HCT116 (cell line): ENCODE data around the gene GBGT1. TPM values are rescaled to one million over a fixed set of nuclear protein-coding genes. Genes with fewer than 3 reads are reported as not detected.

Experiments used
- ATAC-seq: fragments of 200-7000 bp; cut with Tn5 transposase; 2 replicates; pipeline ENCODE4 v1.9.1; 2020; ENCODE audit warnings: mild to moderate bottlenecking, moderate library complexity
- BruUV-seq: library from RNA; stranded (reverse); fragments of 400-500 nt; replicated peaks from 2 replicates; lab custom pipeline; 2021; lab: Mats Ljungman, UMichigan
- CTCF ChIA-PET: fragments of 300-600 bp; sonication (Branson Sonifier 250); formaldehyde crosslinking; loops from one replicate; lab custom pipeline; 2021; ENCODE audit warnings: antibody characterized with exemption; lab: Charles Lee
- POLR2A ChIA-PET: fragments of 300-600, 350-600 bp; sonication (Branson Sonifier 250); formaldehyde crosslinking; loops from one replicate; lab custom pipeline; 2021; ENCODE audit warnings: antibody characterized with exemption; lab: Charles Lee
- RAD21 ChIA-PET, 2 experiments: fragments of 300-600 bp; sonication (Branson Sonifier 250); formaldehyde crosslinking; loops; one replicate each; lab custom pipeline; 2023; ENCODE audit warnings: low total read pairs in 2 of 2; ENCODE audit not compliant: uncharacterized antibody in 2 of 2, unreplicated experiment in 2 of 2, low non-redundant PET in 1 of 2; lab: Charles Lee
- DNase-seq: peaks from one replicate; pipeline ENCODE4 v3.0.0-alpha.2; 2010; ENCODE audit warnings: low read depth, low spot score
- H2AFZ ChIP-seq: fragments of 200-600 bp; shearing (Covaris generic), sonication (generic); 2 replicates; pipeline ENCODE4 v1.6.1; 2017; ENCODE audit warnings: low read depth, mixed run types, mixed read lengths, antibody characterized with exemption, low read length; ENCODE audit not compliant: poor library complexity, severe bottlenecking
- H3K27ac ChIP-seq: 2 replicates; pipeline ENCODE4 v1.5.1; 2012; ENCODE audit warnings: low read depth, low read length
- H3K27me3 ChIP-seq: fragments of 200-600 bp; sonication (generic); 2 replicates; pipeline ENCODE4 v1.6.1; 2016; ENCODE audit warnings: mixed run types, low read length, mixed read lengths; ENCODE audit not compliant: insufficient read depth
- H3K36me3 ChIP-seq, 2 experiments: fragments of 200-500 bp in 1 of 2; fragments of 200-600 bp in 1 of 2; sonication (Bioruptor generic) in 1 of 2; sonication (generic) in 1 of 2; 2 replicates each; pipeline versions ENCODE4 v1.5.1 to v1.6.1; 2014 to 2016; ENCODE audit warnings: low read length in 2 of 2, inconsistent platforms in 1 of 2, mixed read lengths in 1 of 2, mixed run types in 1 of 2; ENCODE audit not compliant: insufficient read depth in 2 of 2, control insufficient read depth in 1 of 2
- H3K4me1 ChIP-seq, 2 experiments: fragments of 200-600 bp in 1 of 2; sonication (generic) in 1 of 2; 2 replicates each; pipeline versions ENCODE4 v1.5.1 to v1.6.1; 2012 to 2017; ENCODE audit warnings: low read length in 2 of 2, inconsistent platforms in 1 of 2, mild to moderate bottlenecking in 1 of 2, mixed read lengths in 1 of 2, mixed run types in 1 of 2, moderate library complexity in 1 of 2; ENCODE audit not compliant: insufficient read depth in 2 of 2, control insufficient read depth in 1 of 2
- H3K4me2 ChIP-seq: fragments of 200-600 bp; sonication (generic); 2 replicates; pipeline ENCODE4 v1.6.1; 2017; ENCODE audit warnings: mixed run types, low read length, mixed read lengths
- H3K4me3 ChIP-seq, 2 experiments: fragments of 200-600 bp in 1 of 2; sonication (generic) in 1 of 2; replicated peaks in 1 of 2; 2 replicates each; pipeline ENCODE4 v1.5.1; 2011 to 2016; ENCODE audit warnings: low read length in 2 of 2, control low read depth in 1 of 2, low read depth in 1 of 2, mild to moderate bottlenecking in 1 of 2, mixed read lengths in 1 of 2, mixed run types in 1 of 2
- H3K79me2 ChIP-seq: fragments of 200-600 bp; sonication (generic); 2 replicates; pipeline ENCODE4 v1.6.1; 2017; ENCODE audit warnings: mild to moderate bottlenecking, mixed run types, low read length, moderate library complexity, mixed read lengths; ENCODE audit not compliant: insufficient read depth
- H3K9ac ChIP-seq: fragments of 200-600 bp; sonication (generic); 2 replicates; pipeline ENCODE4 v1.6.1; 2016; ENCODE audit warnings: low read length, mixed read lengths
- H3K9me2 ChIP-seq: fragments of 200-600 bp; sonication (generic), shearing (Covaris generic); 2 replicates; pipeline ENCODE4 v1.6.1; 2017; ENCODE audit warnings: mixed run types, mild to moderate bottlenecking, moderate library complexity; ENCODE audit not compliant: insufficient read depth
- H3K9me3 ChIP-seq, 2 experiments: fragments of 200-500 bp in 1 of 2; fragments of 200-600 bp in 1 of 2; sonication (Bioruptor generic) in 1 of 2; sonication (generic) in 1 of 2; 2 replicates each; pipeline ENCODE4 v1.6.1; 2014 to 2017; ENCODE audit warnings: low read length in 2 of 2, mixed read lengths in 2 of 2, inconsistent platforms in 1 of 2, low read depth in 1 of 2, mild to moderate bottlenecking in 1 of 2, mixed run types in 1 of 2, moderate library complexity in 1 of 2; ENCODE audit not compliant: control insufficient read depth in 1 of 2, insufficient read depth in 1 of 2
- H4K20me1 ChIP-seq: fragments of 200-600 bp; sonication (generic), shearing (Covaris generic); 2 replicates; pipeline ENCODE4 v1.6.1; 2017; ENCODE audit warnings: mixed run types, mild to moderate bottlenecking, moderate library complexity; ENCODE audit not compliant: insufficient read depth
- ATF3 ChIP-seq: IDR thresholded peaks from 2 replicates; pipeline ENCODE4 v1.6.1; 2012
- CBX3 ChIP-seq: IDR thresholded peaks from 2 replicates; pipeline ENCODE4 v1.6.1; 2012; ENCODE audit warnings: low read depth
- EZH2phosphoT487 ChIP-seq: fragments of 200-600 bp; IDR thresholded peaks from 2 replicates; pipeline ENCODE4 v1.6.1; 2018; ENCODE audit warnings: antibody characterized with exemption, borderline replicate concordance
- FOSL1 ChIP-seq: IDR thresholded peaks from 2 replicates; pipeline ENCODE4 v1.6.1; 2012; ENCODE audit warnings: low read depth
- MAX ChIP-seq: IDR thresholded peaks from 2 replicates; pipeline ENCODE4 v1.6.1; 2012
- POLR2A ChIP-seq: IDR thresholded peaks from 2 replicates; pipeline ENCODE4 v1.7.0; 2011; ENCODE audit warnings: borderline replicate concordance; ENCODE audit not compliant: insufficient read depth, insufficient read length; ENCODE audit errors: extremely low read depth
- POLR2AphosphoS5 ChIP-seq: IDR thresholded peaks from 2 replicates; pipeline ENCODE4 v1.6.1; 2011; ENCODE audit warnings: mild to moderate bottlenecking, low read depth, low read length, moderate library complexity
- RAD21 ChIP-seq: IDR thresholded peaks from 2 replicates; pipeline ENCODE4 v1.6.1; 2012; ENCODE audit warnings: low read depth, mild to moderate bottlenecking
- SP1 ChIP-seq: IDR thresholded peaks from 2 replicates; pipeline ENCODE4 v1.6.1; 2012; ENCODE audit warnings: low read depth
- SRF ChIP-seq: IDR thresholded peaks from 2 replicates; pipeline ENCODE4 v1.6.1; 2012; ENCODE audit warnings: low read depth
- YY1 ChIP-seq: IDR thresholded peaks from 2 replicates; pipeline ENCODE4 v1.6.1; 2011; ENCODE audit warnings: low read length, low read depth, moderate library complexity, mild to moderate bottlenecking; ENCODE audit not compliant: insufficient replicate concordance; ENCODE audit errors: extremely low read depth
- ZBTB33 ChIP-seq: IDR thresholded peaks from 2 replicates; pipeline ENCODE4 v1.6.1; 2011; ENCODE audit warnings: mild to moderate bottlenecking, low read length, moderate library complexity; ENCODE audit not compliant: insufficient replicate concordance; ENCODE audit errors: extremely low read depth
- ZNF274 ChIP-seq: fragments of 200-500 bp; sonication (Bioruptor generic); IDR thresholded peaks from 2 replicates; pipeline ENCODE4 v1.6.1; 2014; ENCODE audit warnings: mild to moderate bottlenecking, low read depth, low read length, inconsistent platforms
- intact Hi-C: fragments of 100-400 bp; cut with micrococcal nuclease; formaldehyde crosslinking; loops from 2 replicates; pipeline ENCODE4 v1.10.0; 2022
- total RNA-seq: library from RNA; stranded (reverse); gene quantifications from one replicate; pipeline ENCODE4 v1.2.1, GENCODE V29; 2021; ENCODE audit not compliant: unreplicated experiment
- TF ChIP-seq, protein P1 (sequence below): IDR thresholded peaks from 2 replicates; pipeline ENCODE4 v1.6.1; 2012; ENCODE audit warnings: low read depth
- TF ChIP-seq, protein P2 (sequence below), 3 experiments: fragments of 200-600 bp in 1 of 3; sonication (generic) in 1 of 3; IDR thresholded peaks in 2 of 3; conservative IDR thresholded peaks in 1 of 3; 2 replicates each; pipeline ENCODE4 v1.5.1; 2012 to 2017; ENCODE audit warnings: low read depth in 2 of 3, low read length in 2 of 3, antibody characterized with exemption in 1 of 3, borderline replicate concordance in 1 of 3, control low read depth in 1 of 3, mild to moderate bottlenecking in 1 of 3, mixed read lengths in 1 of 3, mixed run types in 1 of 3, moderate library complexity in 1 of 3; ENCODE audit not compliant: insufficient read depth in 1 of 3

GBGT1 gene
- total RNA-seq, 1 experiment from 2014 or later, result 0.34 TPM

- Histone ChIP-seq H3K9me2 (no peaks in the 10 kb centered on the region), H3K27me3 (no peaks in the 10 kb centered on the region), H3K4me3 (no peak overlapping the region), H4K20me1 (no peaks in the 10 kb centered on the region), H3K79me2 (peaks cover 13% of the 10 kb centered on the region; the same call in 1 of the 2 replicates), H3K4me2 (no peak overlapping the region), H2AFZ (no peak overlapping the region), H3K27ac (no peak overlapping the region), H3K36me3 (no peaks in the 10 kb centered on the region), H3K9me3 (no peaks in the 10 kb centered on the region), H3K9ac (no peak overlapping the region), H3K4me1 (peaks cover 17 to 47% of the 10 kb centered on the region in 2 experiments)
- RAD21 ChIA-PET, result no interaction called here
- ATAC-seq, result no peak
- CTCF ChIA-PET, result no interaction called here
- DNase-seq, result no peak
- TF ChIP-seq EZH2phosphoT487 (no peak), ZBTB33 (no peak), POLR2A (no peak), YY1 (no peak), ATF3 (no peak), CBX3 (no peak), SP1 (no peak), MAX (no peak), RAD21 (no peak), POLR2AphosphoS5 (no peak), SRF (no peak), ZNF274 (no peak), FOSL1 (no peak)
- TF ChIP-seq, protein P1, sequence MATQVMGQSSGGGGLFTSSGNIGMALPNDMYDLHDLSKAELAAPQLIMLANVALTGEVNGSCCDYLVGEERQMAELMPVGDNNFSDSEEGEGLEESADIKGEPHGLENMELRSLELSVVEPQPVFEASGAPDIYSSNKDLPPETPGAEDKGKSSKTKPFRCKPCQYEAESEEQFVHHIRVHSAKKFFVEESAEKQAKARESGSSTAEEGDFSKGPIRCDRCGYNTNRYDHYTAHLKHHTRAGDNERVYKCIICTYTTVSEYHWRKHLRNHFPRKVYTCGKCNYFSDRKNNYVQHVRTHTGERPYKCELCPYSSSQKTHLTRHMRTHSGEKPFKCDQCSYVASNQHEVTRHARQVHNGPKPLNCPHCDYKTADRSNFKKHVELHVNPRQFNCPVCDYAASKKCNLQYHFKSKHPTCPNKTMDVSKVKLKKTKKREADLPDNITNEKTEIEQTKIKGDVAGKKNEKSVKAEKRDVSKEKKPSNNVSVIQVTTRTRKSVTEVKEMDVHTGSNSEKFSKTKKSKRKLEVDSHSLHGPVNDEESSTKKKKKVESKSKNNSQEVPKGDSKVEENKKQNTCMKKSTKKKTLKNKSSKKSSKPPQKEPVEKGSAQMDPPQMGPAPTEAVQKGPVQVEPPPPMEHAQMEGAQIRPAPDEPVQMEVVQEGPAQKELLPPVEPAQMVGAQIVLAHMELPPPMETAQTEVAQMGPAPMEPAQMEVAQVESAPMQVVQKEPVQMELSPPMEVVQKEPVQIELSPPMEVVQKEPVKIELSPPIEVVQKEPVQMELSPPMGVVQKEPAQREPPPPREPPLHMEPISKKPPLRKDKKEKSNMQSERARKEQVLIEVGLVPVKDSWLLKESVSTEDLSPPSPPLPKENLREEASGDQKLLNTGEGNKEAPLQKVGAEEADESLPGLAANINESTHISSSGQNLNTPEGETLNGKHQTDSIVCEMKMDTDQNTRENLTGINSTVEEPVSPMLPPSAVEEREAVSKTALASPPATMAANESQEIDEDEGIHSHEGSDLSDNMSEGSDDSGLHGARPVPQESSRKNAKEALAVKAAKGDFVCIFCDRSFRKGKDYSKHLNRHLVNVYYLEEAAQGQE, result no peak
- TF ChIP-seq, protein P2, sequence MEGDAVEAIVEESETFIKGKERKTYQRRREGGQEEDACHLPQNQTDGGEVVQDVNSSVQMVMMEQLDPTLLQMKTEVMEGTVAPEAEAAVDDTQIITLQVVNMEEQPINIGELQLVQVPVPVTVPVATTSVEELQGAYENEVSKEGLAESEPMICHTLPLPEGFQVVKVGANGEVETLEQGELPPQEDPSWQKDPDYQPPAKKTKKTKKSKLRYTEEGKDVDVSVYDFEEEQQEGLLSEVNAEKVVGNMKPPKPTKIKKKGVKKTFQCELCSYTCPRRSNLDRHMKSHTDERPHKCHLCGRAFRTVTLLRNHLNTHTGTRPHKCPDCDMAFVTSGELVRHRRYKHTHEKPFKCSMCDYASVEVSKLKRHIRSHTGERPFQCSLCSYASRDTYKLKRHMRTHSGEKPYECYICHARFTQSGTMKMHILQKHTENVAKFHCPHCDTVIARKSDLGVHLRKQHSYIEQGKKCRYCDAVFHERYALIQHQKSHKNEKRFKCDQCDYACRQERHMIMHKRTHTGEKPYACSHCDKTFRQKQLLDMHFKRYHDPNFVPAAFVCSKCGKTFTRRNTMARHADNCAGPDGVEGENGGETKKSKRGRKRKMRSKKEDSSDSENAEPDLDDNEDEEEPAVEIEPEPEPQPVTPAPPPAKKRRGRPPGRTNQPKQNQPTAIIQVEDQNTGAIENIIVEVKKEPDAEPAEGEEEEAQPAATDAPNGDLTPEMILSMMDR (IDR thresholded peaks at IDR 0.05 in 2 of 3, conservative IDR thresholded peaks at IDR 0.05 in 1 of 3; ENCODE audit: borderline replicate concordance in 1 of 3, insufficient read depth in 1 of 3, low read depth in 2 of 3, low read length in 2 of 3), result no peak
- intact Hi-C loops, result no loop called here
- no TSS peak for BruUV-seq
- POLR2A ChIA-PET, result interaction anchor here (1.3 kb wide), 1 partner anchor 9 kb away, joined by 3 read pairs; no protein-coding TSS in a partner anchor
Measured at GRCh38 chr9:133125941-133126696, 37.6 kb downstream of the GBGT1 start.
